ENCODE measurements around the gene MRPL49.

The MRPL49 gene

GRCh38 chr11:65103476-65103875 is 18.6 kb upstream of the MRPL49 start:
- DNase-seq = no peak

GRCh38 chr11:65104628-65105027 is 17.5 kb upstream of the MRPL49 start:
- DNase-seq = no peak

GRCh38 chr11:65107078-65107477 is 15.0 kb upstream of the MRPL49 start:
- DNase-seq = no peak

GRCh38 chr11:65107751-65108468 is 14.2 kb upstream of the MRPL49 start:
- DNase-seq = no peak

GRCh38 chr11:65108469-65109123 is 13.5 kb upstream of the MRPL49 start:
- no peak for DNase-seq

- DNase-seq = no peak
Observed at GRCh38 chr11:65109231-65110198, 12.6 kb upstream of the MRPL49 start.

GRCh38 chr11:65110354-65110861 is 11.7 kb upstream of the MRPL49 start:
- peak; percentile 96 for DNase-seq

GRCh38 chr11:65111159-65111743 is 10.9 kb upstream of the MRPL49 start:
- DNase-seq = no peak

GRCh38 chr11:65111744-65112545 is 10.2 kb upstream of the MRPL49 start, which contains the start of gene TM7SF2:
Gene TM7SF2 (plus strand): TSS chr11:65111872. CDS start chr11:65112016, 144 bp downstream.
- peak; percentile 96 for DNase-seq

GRCh38 chr11:65112546-65113360 is 9.4 kb upstream of the MRPL49 start:
- peak; percentile 82 for DNase-seq

GRCh38 chr11:65113361-65113756 is 8.8 kb upstream of the MRPL49 start:
- no peak for DNase-seq

GRCh38 chr11:65113839-65114238 is 8.3 kb upstream of the MRPL49 start:
- no peak for DNase-seq

- DNase-seq = no peak
Observed at GRCh38 chr11:65114538-65115171, 7.5 kb upstream of the MRPL49 start.

GRCh38 chr11:65115361-65116082 is 6.6 kb upstream of the MRPL49 start:
- no peak for DNase-seq

GRCh38 chr11:65116370-65117205 is 5.5 kb upstream of the MRPL49 start:
- DNase-seq = peak; percentile 69

- peak; percentile 100 for DNase-seq
Observed at GRCh38 chr11:65117206-65118096, 4.7 kb upstream of the MRPL49 start, which contains the start of gene ZNHIT2. Gene ZNHIT2 (minus strand): TSS chr11:65117701. CDS start chr11:65117653, 48 bp downstream.

- no peak for DNase-seq
Observed at GRCh38 chr11:65118097-65118837, 3.9 kb upstream of the MRPL49 start.
